ENCODE measurements around the gene PCDHB8.
A peak's percentile ranks its signal among the peaks of the same experiment; 100 is the strongest.
"Not testable (repeated sequence)": the region's sequence is repeated elsewhere in the genome, so short reads cannot be mapped to it uniquely, and the experiment has no call there.

Gene PCDHB8

GRCh38 chr5:141223112-141223783 is 45.7 kb downstream of the PCDHB8 start, which contains the start of gene PCDHB14:
TSS of gene PCDHB14 (plus strand) at chr5:141223343. CDS start at chr5:141223506, 163 bp downstream.
- FAIRE-seq (no peak), DNase-seq (ENCODE audit: insufficient read length, low spot score) (peak; percentile 47)

DNA sequence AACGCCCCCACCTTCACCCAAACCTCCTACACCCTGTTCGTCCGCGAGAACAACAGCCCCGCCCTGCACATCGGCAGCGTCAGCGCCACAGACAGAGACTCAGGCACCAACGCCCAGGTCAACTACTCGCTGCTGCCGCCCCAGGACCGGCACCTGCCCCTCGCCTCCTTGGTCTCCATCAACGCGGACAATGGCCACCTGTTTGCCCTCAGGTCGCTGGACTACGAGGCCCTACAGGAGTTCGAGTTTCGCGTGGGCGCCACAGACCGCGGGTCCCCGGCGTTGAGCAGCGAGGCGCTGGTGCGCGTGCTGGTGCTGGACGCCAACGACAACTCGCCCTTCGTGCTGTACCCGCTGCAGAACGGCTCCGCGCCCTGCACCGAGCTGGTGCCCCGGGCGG is 47.3 kb downstream of the PCDHB8 start:
- FAIRE-seq; DNase-seq (ENCODE audit: insufficient read length, low spot score): not testable (repeated sequence)

DNA sequence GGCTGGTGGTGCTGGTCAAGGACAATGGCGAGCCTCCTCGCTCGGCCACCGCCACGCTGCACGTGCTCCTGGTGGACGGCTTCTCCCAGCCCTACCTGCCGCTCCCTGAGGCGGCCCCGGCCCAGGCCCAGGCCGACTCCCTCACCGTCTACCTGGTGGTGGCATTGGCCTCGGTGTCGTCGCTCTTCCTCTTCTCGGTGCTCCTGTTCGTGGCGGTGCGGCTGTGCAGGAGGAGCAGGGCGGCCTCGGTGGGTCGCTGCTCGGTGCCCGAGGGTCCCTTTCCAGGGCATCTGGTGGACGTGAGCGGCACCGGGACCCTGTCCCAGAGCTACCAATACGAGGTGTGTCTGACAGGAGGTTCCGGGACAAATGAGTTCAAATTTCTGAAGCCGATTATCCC is 47.8 kb downstream of the PCDHB8 start:
- not testable (repeated sequence) for DNase-seq (ENCODE audit: insufficient read length, low spot score); FAIRE-seq

Measured in HTR-8/SVneo (cell line).